ENCODE results near the gene DNM3.

DNM3 gene

GRCh38 chr1:172456344-172456769 is 615.1 kb downstream of the DNM3 start:
- Histone ChIP-seq H3K36me3 (ENCODE audit: control insufficient read depth, low read length) (no peaks in the 10 kb centered on the region), H3K4me2 (ENCODE audit: low read length) (no peak overlapping the region), H3K9me3 (ENCODE audit: control insufficient read depth, insufficient read depth, low read length) (no peaks in the 10 kb centered on the region), H3K4me1 (ENCODE audit: control insufficient read depth, low read length) (no peaks in the 10 kb centered on the region), H3K27ac (ENCODE audit: low read depth, low read length) (no peak overlapping the region), H3K27me3 (ENCODE audit: control insufficient read depth, low read length) (peaks cover 3% of the 10 kb centered on the region; the same call in 1 of the 2 replicates), H3K79me2 (ENCODE audit: control insufficient read depth, low read length) (no peaks in the 10 kb centered on the region), H3K4me3 (ENCODE audit: low read length) (no peak overlapping the region), H4K20me1 (ENCODE audit: control insufficient read depth, insufficient read depth, low read depth, low read length) (no peaks in the 10 kb centered on the region), H3K9me2 (replicated peaks; ENCODE audit: control insufficient read depth, low read length) (no peaks in the 10 kb centered on the region), H3F3A (ENCODE audit: control insufficient read depth, insufficient read depth) (no peaks in the 10 kb centered on the region)
- no peak for TF ChIP-seq CTCF (IDR thresholded peaks at IDR 0.05; ENCODE audit: low read depth, low read length, poor library complexity, severe bottlenecking)
- TF ChIP-seq EZH2phosphoT487 (IDR thresholded peaks at IDR 0.05; ENCODE audit: borderline replicate concordance, low read length): no peak

DNA sequence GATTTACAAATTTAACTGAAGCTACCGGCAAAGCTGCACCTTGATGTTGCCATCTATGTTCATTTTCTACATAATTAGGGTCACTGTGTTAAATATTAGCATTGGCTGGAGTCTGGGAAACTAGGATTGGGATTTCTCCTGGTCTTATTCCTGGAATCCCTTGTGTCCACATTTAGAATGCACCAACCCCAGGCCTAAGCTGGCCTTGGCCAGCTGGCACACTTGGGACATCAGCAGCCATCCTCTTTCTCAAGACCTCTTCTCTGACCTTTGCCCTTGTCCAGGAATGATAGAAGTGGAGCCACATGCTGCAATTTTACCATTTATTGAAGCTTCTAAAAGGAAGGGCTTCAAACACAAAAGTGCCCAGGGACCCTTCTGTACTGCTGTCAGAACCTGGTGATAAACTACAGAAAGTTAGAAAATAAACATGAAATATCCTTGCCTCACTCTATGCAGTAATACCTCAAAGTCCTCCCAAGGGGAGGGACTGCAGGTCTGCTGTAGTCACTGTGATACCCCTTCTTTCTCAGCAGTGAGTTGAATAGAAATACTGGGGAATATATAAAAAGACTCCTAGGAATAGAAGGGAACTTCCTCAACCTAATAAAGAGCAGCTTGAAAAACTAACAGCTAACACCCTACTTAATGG is 616.3 kb downstream of the DNM3 start:
- no peaks in the 10 kb centered on the region for H3F3A ChIP-seq (ENCODE audit: control insufficient read depth, insufficient read depth)
- no peaks in the 10 kb centered on the region for H4K20me1 ChIP-seq (ENCODE audit: control insufficient read depth, insufficient read depth, low read depth, low read length)
- no peak for TF ChIP-seq EZH2phosphoT487 (IDR thresholded peaks at IDR 0.05; ENCODE audit: borderline replicate concordance, low read length)
- no peak for TF ChIP-seq CTCF (IDR thresholded peaks at IDR 0.05; ENCODE audit: low read depth, low read length, poor library complexity, severe bottlenecking)
- H3K4me2 ChIP-seq (ENCODE audit: low read length): no peak overlapping the region
- H3K79me2 ChIP-seq (ENCODE audit: control insufficient read depth, low read length): no peaks in the 10 kb centered on the region
- H3K27me3 ChIP-seq (ENCODE audit: control insufficient read depth, low read length): peaks cover 3% of the 10 kb centered on the region; the same call in 1 of the 2 replicates
- no peak overlapping the region for H3K27ac ChIP-seq (ENCODE audit: low read depth, low read length)
- H3K9me3 ChIP-seq (ENCODE audit: control insufficient read depth, insufficient read depth, low read length): no peaks in the 10 kb centered on the region
- H3K4me1 ChIP-seq (ENCODE audit: control insufficient read depth, low read length): no peaks in the 10 kb centered on the region
- no peaks in the 10 kb centered on the region for H3K36me3 ChIP-seq (ENCODE audit: control insufficient read depth, low read length)
- no peak overlapping the region for H3K4me3 ChIP-seq (ENCODE audit: low read length)
- no peaks in the 10 kb centered on the region for H3K9me2 ChIP-seq (replicated peaks; ENCODE audit: control insufficient read depth, low read length)

DNA sequence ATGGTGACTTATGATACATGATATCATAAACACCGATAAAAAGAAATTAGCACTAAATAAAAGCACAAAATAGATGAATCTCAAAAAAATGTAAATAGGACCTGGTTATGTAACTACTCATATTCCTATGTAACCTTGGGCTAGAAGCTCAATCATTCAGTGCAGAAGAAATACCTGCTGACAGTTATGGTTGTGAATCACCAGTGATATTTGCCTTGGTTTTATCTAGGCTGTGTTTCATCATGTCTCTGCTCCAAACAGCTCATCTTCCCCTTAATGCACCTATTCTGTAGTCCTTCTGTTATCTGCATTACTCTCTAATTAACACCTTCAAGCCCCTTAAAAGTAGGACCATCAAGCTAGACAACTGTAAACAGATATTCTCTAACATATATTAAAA is 618.9 kb downstream of the DNM3 start:
- Histone ChIP-seq H4K20me1 (ENCODE audit: control insufficient read depth, insufficient read depth, low read depth, low read length) (no peaks in the 10 kb centered on the region), H3K27me3 (ENCODE audit: control insufficient read depth, low read length) (peaks cover 3% of the 10 kb centered on the region; the same call in 1 of the 2 replicates), H3F3A (ENCODE audit: control insufficient read depth, insufficient read depth) (no peaks in the 10 kb centered on the region), H3K27ac (ENCODE audit: low read depth, low read length) (no peak overlapping the region), H3K4me2 (ENCODE audit: low read length) (no peak overlapping the region), H3K4me1 (ENCODE audit: control insufficient read depth, low read length) (no peaks in the 10 kb centered on the region), H3K79me2 (ENCODE audit: control insufficient read depth, low read length) (no peaks in the 10 kb centered on the region), H3K36me3 (ENCODE audit: control insufficient read depth, low read length) (no peaks in the 10 kb centered on the region), H3K4me3 (ENCODE audit: low read length) (no peak overlapping the region), H3K9me3 (ENCODE audit: control insufficient read depth, insufficient read depth, low read length) (no peaks in the 10 kb centered on the region), H3K9me2 (replicated peaks; ENCODE audit: control insufficient read depth, low read length) (no peaks in the 10 kb centered on the region)
- TF ChIP-seq EZH2phosphoT487 (IDR thresholded peaks at IDR 0.05; ENCODE audit: borderline replicate concordance, low read length): no peak
- no peak for TF ChIP-seq CTCF (IDR thresholded peaks at IDR 0.05; ENCODE audit: low read depth, low read length, poor library complexity, severe bottlenecking)

Measured in DOHH2 (cell line).